ENCODE results near the gene PIAS4. TPM values are rescaled to one million over a fixed set of nuclear protein-coding genes. Genes with fewer than 3 reads are reported as not detected.

PIAS4 gene
- total and polyA plus RNA-seq, 2 experiments from 2014 or later: 6.9 to 16.8 TPM

GRCh38 chr19:4033028-4033956 lies 25.8 kb downstream of the PIAS4 start:
- no peak for DNase-seq
- no peaks in the 10 kb centered on the region for H3K4me1 ChIP-seq (ENCODE audit: insufficient read depth)
- no peak overlapping the region for H3K4me2 ChIP-seq (ENCODE audit: unreplicated experiment)
- no peaks in the 10 kb centered on the region for H3F3A ChIP-seq (ENCODE audit: insufficient read depth)
- H3K36me3 ChIP-seq (ENCODE audit: low read depth): no peaks in the 10 kb centered on the region
- in situ Hi-C loops (cut with MboI): no loop called here
- no peaks in the 10 kb centered on the region for H3K79me2 ChIP-seq (ENCODE audit: insufficient read depth)
- no peak overlapping the region for H3K27ac ChIP-seq
- TF ChIP-seq EZH2 (IDR thresholded peaks at IDR 0.05; ENCODE audit: insufficient read depth, poor library complexity, severe bottlenecking): no peak
- TF ChIP-seq EZH2phosphoT487 (IDR thresholded peaks at IDR 0.05; ENCODE audit: insufficient read depth, low read depth): no peak
- no peaks in the 10 kb centered on the region for H3K27me3 ChIP-seq (replicated peaks; ENCODE audit: insufficient read depth)
- H3K4me3 ChIP-seq: no peak overlapping the region
- H3K9me3 ChIP-seq (ENCODE audit: low read depth): no peaks in the 10 kb centered on the region
- H4K20me1 ChIP-seq (ENCODE audit: insufficient read depth): no peaks in the 10 kb centered on the region
- no peak overlapping the region for H2AFZ ChIP-seq
- no peaks in the 10 kb centered on the region for H3K9me2 ChIP-seq (ENCODE audit: insufficient read depth)
- no peak overlapping the region for H3K9ac ChIP-seq
- 94% methylated on average over 59 to 63 of the region's 63 CpGs for WGBS, 2 experiments (ENCODE audit: low coverage in 1 of 2, low lambda C conversion rate in 2 of 2, missing lambda C conversion rate in 2 of 2)

DNA sequence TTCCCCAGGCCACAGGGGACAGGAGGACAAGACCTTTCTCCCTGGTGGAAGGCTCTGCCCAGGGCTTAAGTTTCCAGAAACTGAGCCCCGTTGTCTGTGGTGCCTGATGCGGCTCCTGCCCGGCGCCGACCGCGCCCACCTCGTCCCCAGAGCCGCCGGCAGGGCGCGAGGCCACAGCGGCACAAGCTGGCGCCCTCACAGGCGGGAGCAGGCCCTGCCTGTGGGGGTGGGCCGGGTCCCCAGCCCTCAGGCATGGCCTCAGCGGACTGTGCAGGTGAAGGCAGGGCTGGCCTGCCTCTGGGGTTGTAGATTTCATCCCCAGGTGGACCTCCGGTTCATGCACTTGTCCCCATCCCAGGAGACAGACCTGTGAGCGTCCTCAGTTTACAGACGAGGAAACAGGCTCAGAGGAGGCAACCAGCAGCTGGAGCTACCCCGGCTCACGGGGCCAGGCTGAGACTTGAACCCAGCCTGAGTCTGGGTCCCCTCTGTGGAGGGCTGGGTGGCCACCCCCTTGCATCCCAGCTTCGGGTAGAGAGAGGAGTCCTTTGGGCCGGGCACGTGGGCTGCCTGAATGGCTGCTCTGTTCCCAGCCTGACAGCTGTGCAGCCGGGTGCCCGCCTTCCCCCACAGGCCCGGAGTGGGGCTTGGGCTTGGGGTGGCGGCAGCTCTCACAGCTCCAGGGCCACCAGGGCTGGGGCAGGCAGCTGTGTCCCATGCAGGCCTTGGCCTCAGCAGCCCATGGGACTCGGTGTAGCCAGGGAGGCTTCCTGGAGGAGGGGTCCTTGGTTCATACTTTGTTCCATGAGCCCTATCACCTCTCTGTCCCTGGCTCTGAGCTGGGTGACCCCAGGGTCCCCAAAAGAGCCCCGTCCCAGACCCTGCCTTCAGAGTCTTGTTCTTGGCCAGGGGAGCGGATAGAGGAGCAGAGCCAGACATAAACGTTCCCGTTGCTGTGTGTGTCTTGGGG lies 26.8 kb downstream of the PIAS4 start:
- Histone ChIP-seq H3K27me3 (replicated peaks; ENCODE audit: insufficient read depth) (no peaks in the 10 kb centered on the region), H3K4me2 (ENCODE audit: unreplicated experiment) (no peak overlapping the region), H3K36me3 (ENCODE audit: low read depth) (no peaks in the 10 kb centered on the region), H3F3A (ENCODE audit: insufficient read depth) (no peaks in the 10 kb centered on the region), H2AFZ (no peak overlapping the region), H3K79me2 (ENCODE audit: insufficient read depth) (peaks cover 5% of the 10 kb centered on the region; the same call in 1 of the 2 replicates), H3K27ac (no peak overlapping the region), H3K9me3 (ENCODE audit: low read depth) (no peaks in the 10 kb centered on the region), H3K9me2 (ENCODE audit: insufficient read depth) (no peaks in the 10 kb centered on the region), H3K9ac (no peak overlapping the region), H3K4me1 (ENCODE audit: insufficient read depth) (no peaks in the 10 kb centered on the region), H4K20me1 (ENCODE audit: insufficient read depth) (no peaks in the 10 kb centered on the region), H3K4me3 (no peak overlapping the region)
- no peak for DNase-seq
- in situ Hi-C loops (cut with MboI): no loop called here
- 86 to 88% methylated on average over 32 to 34 of the region's 34 CpGs for WGBS, 2 experiments (ENCODE audit: low coverage in 1 of 2, low lambda C conversion rate in 2 of 2, missing lambda C conversion rate in 2 of 2)
- TF ChIP-seq EZH2phosphoT487 (IDR thresholded peaks at IDR 0.05; ENCODE audit: insufficient read depth, low read depth) (no peak), EZH2 (IDR thresholded peaks at IDR 0.05; ENCODE audit: insufficient read depth, poor library complexity, severe bottlenecking) (no peak)

GRCh38 chr19:4035018-4035566 lies 27.6 kb downstream of the PIAS4 start:
- no peaks in the 10 kb centered on the region for H3K27me3 ChIP-seq (replicated peaks; ENCODE audit: insufficient read depth)
- 0 out of 2 replicates have a peak, but pooled peaks cover 2% of the 10 kb centered on the region for H3F3A ChIP-seq (ENCODE audit: insufficient read depth)
- no peak overlapping the region for H3K9ac ChIP-seq
- DNase-seq: no peak
- H2AFZ ChIP-seq: no peak overlapping the region
- TF ChIP-seq EZH2phosphoT487 (IDR thresholded peaks at IDR 0.05; ENCODE audit: insufficient read depth, low read depth) (no peak), EZH2 (IDR thresholded peaks at IDR 0.05; ENCODE audit: insufficient read depth, poor library complexity, severe bottlenecking) (no peak)
- 82 to 85% methylated on average over 19 of the region's 19 CpGs for WGBS, 2 experiments (ENCODE audit: low coverage in 1 of 2, low lambda C conversion rate in 2 of 2, missing lambda C conversion rate in 2 of 2)
- no peak overlapping the region for H3K4me2 ChIP-seq (ENCODE audit: unreplicated experiment)
- H3K27ac ChIP-seq: no peak overlapping the region
- H3K9me3 ChIP-seq (ENCODE audit: low read depth): no peaks in the 10 kb centered on the region
- H3K4me3 ChIP-seq: no peak overlapping the region
- in situ Hi-C loops (cut with MboI): no loop called here
- no peaks in the 10 kb centered on the region for H3K4me1 ChIP-seq (ENCODE audit: insufficient read depth)
- no peaks in the 10 kb centered on the region for H3K9me2 ChIP-seq (ENCODE audit: insufficient read depth)
- H4K20me1 ChIP-seq (ENCODE audit: insufficient read depth): no peaks in the 10 kb centered on the region
- no peaks in the 10 kb centered on the region for H3K36me3 ChIP-seq (ENCODE audit: low read depth)
- peaks cover 10% of the 10 kb centered on the region; the same call in 1 of the 2 replicates for H3K79me2 ChIP-seq (ENCODE audit: insufficient read depth)

DNA sequence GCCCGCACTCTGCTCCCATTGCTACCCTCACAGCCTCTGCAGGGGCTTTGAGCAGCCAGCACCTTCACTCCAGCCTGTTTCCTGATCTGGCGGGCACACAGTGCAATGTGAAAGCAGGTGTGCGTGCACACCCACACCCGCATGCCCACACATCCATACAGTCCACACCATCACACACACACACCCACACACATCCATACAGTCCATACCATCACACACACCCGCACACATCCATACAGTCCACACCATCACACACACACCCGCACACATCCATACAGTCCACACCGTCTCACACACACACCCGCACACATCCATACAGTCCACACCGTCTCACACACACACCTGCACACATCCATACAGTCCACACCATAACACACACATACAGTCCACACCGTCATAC lies 28.0 kb downstream of the PIAS4 start:
- H3K4me3 ChIP-seq: no peak overlapping the region
- no peak overlapping the region for H3K4me2 ChIP-seq (ENCODE audit: unreplicated experiment)
- WGBS, 2 experiments (ENCODE audit: low coverage in 1 of 2, low lambda C conversion rate in 2 of 2, missing lambda C conversion rate in 2 of 2): 79 to 81% methylated on average over 5 to 10 of the region's 10 CpGs
- no peaks in the 10 kb centered on the region for H3K4me1 ChIP-seq (ENCODE audit: insufficient read depth)
- no peaks in the 10 kb centered on the region for H3K27me3 ChIP-seq (replicated peaks; ENCODE audit: insufficient read depth)
- no peaks in the 10 kb centered on the region for H3K9me3 ChIP-seq (ENCODE audit: low read depth)
- no peaks in the 10 kb centered on the region for H3K36me3 ChIP-seq (ENCODE audit: low read depth)
- in situ Hi-C loops (cut with MboI): no loop called here
- H3K27ac ChIP-seq: no peak overlapping the region
- no peak overlapping the region for H3K9ac ChIP-seq
- no peak for DNase-seq
- peaks cover 14% of the 10 kb centered on the region; the same call in 1 of the 2 replicates for H3K79me2 ChIP-seq (ENCODE audit: insufficient read depth)
- H4K20me1 ChIP-seq (ENCODE audit: insufficient read depth): no peaks in the 10 kb centered on the region
- no peaks in the 10 kb centered on the region for H3K9me2 ChIP-seq (ENCODE audit: insufficient read depth)
- no peak for TF ChIP-seq EZH2 (IDR thresholded peaks at IDR 0.05; ENCODE audit: insufficient read depth, poor library complexity, severe bottlenecking)
- TF ChIP-seq EZH2phosphoT487 (IDR thresholded peaks at IDR 0.05; ENCODE audit: insufficient read depth, low read depth): no peak
- 0 out of 2 replicates have a peak, but pooled peaks cover 7% of the 10 kb centered on the region for H3F3A ChIP-seq (ENCODE audit: insufficient read depth)
- no peak overlapping the region for H2AFZ ChIP-seq
